ENCODE data around the gene ADCY9. TPM values are rescaled to one million over a fixed set of nuclear protein-coding genes. Genes with fewer than 3 reads are reported as not detected.

Gene ADCY9
- total and polyA plus RNA-seq, 2 donors (not counting 1 experiment from before 2014, with no cell fraction given), result 1.7 to 2.1 TPM

DNA sequence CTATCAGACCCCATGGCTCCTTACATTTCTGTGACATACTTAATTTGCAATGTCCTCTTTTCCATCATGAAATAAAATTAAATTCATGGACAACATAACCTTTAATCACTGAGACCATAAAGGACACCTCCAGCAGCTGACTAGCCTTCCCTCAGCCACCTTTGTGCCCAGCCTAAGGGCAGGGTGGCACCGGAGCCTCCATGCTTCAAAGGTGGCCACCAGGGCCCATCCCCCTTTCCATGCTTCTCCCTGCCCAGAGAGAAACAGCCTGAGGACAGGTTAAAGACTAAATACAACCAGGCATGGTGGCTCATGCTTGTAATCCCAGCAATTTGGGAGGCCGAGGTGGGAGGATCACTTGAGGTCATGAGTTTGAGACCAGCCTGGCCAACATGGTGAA lies 94.3 kb downstream of the ADCY9 start:
- no peak overlapping the region for H3K27ac ChIP-seq (ENCODE audit: low read length in 2 of 2)

DNA sequence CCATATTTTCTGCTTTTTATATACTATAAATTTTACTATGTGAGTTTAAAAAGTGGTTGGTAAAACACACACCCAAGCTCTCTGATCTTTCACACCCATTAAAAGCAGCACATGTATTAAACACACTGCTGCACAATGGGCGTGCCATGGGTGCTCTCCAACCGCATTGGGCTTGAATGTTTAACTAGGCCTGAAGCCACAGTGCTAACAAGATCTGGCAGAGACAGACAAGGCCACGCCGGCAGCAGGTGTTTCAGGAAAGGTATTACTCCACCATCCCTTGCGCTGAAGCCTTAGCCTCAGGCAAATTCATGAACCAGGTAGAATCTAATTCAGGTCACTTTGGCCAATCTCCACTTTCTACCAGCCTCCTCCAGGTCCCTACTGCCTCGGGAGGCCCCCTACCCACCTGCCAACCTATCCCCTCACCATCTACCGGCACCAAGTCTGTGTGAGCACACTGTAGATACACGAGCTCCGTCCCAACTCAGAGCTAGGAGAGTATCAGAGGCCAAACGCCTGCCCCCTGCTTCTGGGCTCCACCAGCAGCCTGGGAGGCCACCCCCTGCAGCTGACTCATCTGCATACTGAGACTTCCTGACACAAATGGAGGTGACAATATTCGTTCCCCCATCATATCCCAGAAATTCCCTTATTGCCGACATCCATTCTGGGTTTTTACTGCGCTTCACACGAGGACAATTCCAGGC lies 95.0 kb downstream of the ADCY9 start:
- Mint-ChIP-seq H3K4me3 (no peak overlapping the region), H3K27ac (no peak overlapping the region), H3K9me3 (ENCODE audit: insufficient read depth) (no peaks in the 10 kb centered on the region), H3K4me1 (no peaks in the 10 kb centered on the region), H3K27me3 (peaks cover 2% of the 10 kb centered on the region)
- TF ChIP-seq, protein P1, sequence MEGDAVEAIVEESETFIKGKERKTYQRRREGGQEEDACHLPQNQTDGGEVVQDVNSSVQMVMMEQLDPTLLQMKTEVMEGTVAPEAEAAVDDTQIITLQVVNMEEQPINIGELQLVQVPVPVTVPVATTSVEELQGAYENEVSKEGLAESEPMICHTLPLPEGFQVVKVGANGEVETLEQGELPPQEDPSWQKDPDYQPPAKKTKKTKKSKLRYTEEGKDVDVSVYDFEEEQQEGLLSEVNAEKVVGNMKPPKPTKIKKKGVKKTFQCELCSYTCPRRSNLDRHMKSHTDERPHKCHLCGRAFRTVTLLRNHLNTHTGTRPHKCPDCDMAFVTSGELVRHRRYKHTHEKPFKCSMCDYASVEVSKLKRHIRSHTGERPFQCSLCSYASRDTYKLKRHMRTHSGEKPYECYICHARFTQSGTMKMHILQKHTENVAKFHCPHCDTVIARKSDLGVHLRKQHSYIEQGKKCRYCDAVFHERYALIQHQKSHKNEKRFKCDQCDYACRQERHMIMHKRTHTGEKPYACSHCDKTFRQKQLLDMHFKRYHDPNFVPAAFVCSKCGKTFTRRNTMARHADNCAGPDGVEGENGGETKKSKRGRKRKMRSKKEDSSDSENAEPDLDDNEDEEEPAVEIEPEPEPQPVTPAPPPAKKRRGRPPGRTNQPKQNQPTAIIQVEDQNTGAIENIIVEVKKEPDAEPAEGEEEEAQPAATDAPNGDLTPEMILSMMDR (IDR thresholded peaks at IDR 0.05), result no peak
- no peak for TF ChIP-seq EZH2 (IDR thresholded peaks at IDR 0.05; ENCODE audit: borderline replicate concordance, insufficient read depth, low read depth, low read length, poor library complexity, severe bottlenecking)
- Histone ChIP-seq H3K36me3 (replicated peaks in 1 of 2; ENCODE audit: control extremely low read depth in 1 of 2, control insufficient read depth in 1 of 2, extremely low read depth in 1 of 2, insufficient read depth in 2 of 2, low read length in 1 of 2) (no peaks in the 10 kb centered on the region), H2AFZ (ENCODE audit: insufficient read depth, low read depth, low read length, poor library complexity, severe bottlenecking) (no peak overlapping the region), H3K4me1 (ENCODE audit: control insufficient read depth in 2 of 2, insufficient read depth in 2 of 2, low read length in 2 of 2) (peaks cover 0 to 4% of the 10 kb centered on the region in 2 donors), H3K27ac (ENCODE audit: low read length in 2 of 2) (no peak overlapping the region), H3K4me3 (ENCODE audit: control extremely low read depth in 1 of 5, extremely low read depth in 1 of 5, insufficient read depth in 1 of 5, low read depth in 2 of 5, low read length in 4 of 5) (no peak overlapping the region), H3K27me3 (replicated peaks in 1 of 4; ENCODE audit: control extremely low read depth in 1 of 4, control insufficient read depth in 3 of 4, insufficient read depth in 4 of 4, low read length in 3 of 4) (no peaks in the 10 kb centered on the region), H3K4me2 (replicated peaks; ENCODE audit: low read depth, low read length, poor library complexity, severe bottlenecking) (no peak overlapping the region), H3K9ac (ENCODE audit: low read length) (no peak overlapping the region), H3K9me3 (ENCODE audit: control extremely low read depth in 1 of 3, control insufficient read depth in 2 of 3, insufficient read depth in 1 of 3, low read length in 2 of 3) (no peaks in the 10 kb centered on the region), H3K79me2 (ENCODE audit: control insufficient read depth, insufficient read depth, low read length) (no peaks in the 10 kb centered on the region), H4K20me1 (ENCODE audit: control insufficient read depth, insufficient read depth, low read length, poor library complexity, severe bottlenecking) (no peaks in the 10 kb centered on the region)
- DNase-seq, result no peak
- ChIA-PET POLR2A (no interaction called here), CTCF (no interaction called here)
- no peak for ATAC-seq (ENCODE audit: low read depth)
- WGBS (ENCODE audit: insufficient coverage), result 76% methylated on average over 14 of the region's 14 CpGs
- intact Hi-C loops (cut with micrococcal nuclease), result no loop called here

More for the DNA sequence above, 94.3 kb downstream of the ADCY9 start:
- Histone ChIP-seq H3K4me1 (ENCODE audit: control insufficient read depth in 2 of 2, insufficient read depth in 2 of 2, low read length in 2 of 2) (peaks cover 0 to 4% of the 10 kb centered on the region in 2 donors), H3K4me3 (ENCODE audit: control extremely low read depth in 1 of 5, extremely low read depth in 1 of 5, insufficient read depth in 1 of 5, low read depth in 2 of 5, low read length in 4 of 5) (no peak overlapping the region), H4K20me1 (ENCODE audit: control insufficient read depth, insufficient read depth, low read length, poor library complexity, severe bottlenecking) (no peaks in the 10 kb centered on the region), H3K4me2 (replicated peaks; ENCODE audit: low read depth, low read length, poor library complexity, severe bottlenecking) (no peak overlapping the region), H3K27me3 (replicated peaks in 1 of 4; ENCODE audit: control extremely low read depth in 1 of 4, control insufficient read depth in 3 of 4, insufficient read depth in 4 of 4, low read length in 3 of 4) (no peaks in the 10 kb centered on the region), H3K9me3 (ENCODE audit: control extremely low read depth in 1 of 3, control insufficient read depth in 2 of 3, insufficient read depth in 1 of 3, low read length in 2 of 3) (peaks cover 0 to 4% (median 0%) of the 10 kb centered on the region in 3 donors), H3K9ac (ENCODE audit: low read length) (no peak overlapping the region), H2AFZ (ENCODE audit: insufficient read depth, low read depth, low read length, poor library complexity, severe bottlenecking) (no peak overlapping the region), H3K79me2 (ENCODE audit: control insufficient read depth, insufficient read depth, low read length) (no peaks in the 10 kb centered on the region), H3K36me3 (replicated peaks in 1 of 2; ENCODE audit: control extremely low read depth in 1 of 2, control insufficient read depth in 1 of 2, extremely low read depth in 1 of 2, insufficient read depth in 2 of 2, low read length in 1 of 2) (no peaks in the 10 kb centered on the region)
- ChIA-PET POLR2A (no interaction called here), CTCF (no interaction called here)
- no peak for DNase-seq
- no peak overlapping the region for H3K27ac Mint-ChIP-seq
- no peaks in the 10 kb centered on the region for H3K4me1 Mint-ChIP-seq
- no peak overlapping the region for H3K4me3 Mint-ChIP-seq
- TF ChIP-seq, protein P1 (IDR thresholded peaks at IDR 0.05), result no peak
- TF ChIP-seq EZH2 (IDR thresholded peaks at IDR 0.05; ENCODE audit: borderline replicate concordance, insufficient read depth, low read depth, low read length, poor library complexity, severe bottlenecking), result no peak
- 94% methylated on average over 2 of the region's 2 CpGs for WGBS (ENCODE audit: insufficient coverage)
- peaks cover 2% of the 10 kb centered on the region for H3K27me3 Mint-ChIP-seq
- no peak for ATAC-seq (ENCODE audit: low read depth)
- intact Hi-C loops (cut with micrococcal nuclease), result no loop called here
- no peaks in the 10 kb centered on the region for H3K9me3 Mint-ChIP-seq (ENCODE audit: insufficient read depth)

All from B cell (primary cell).